OCI-LY7 (cell line): Measurements from ENCODE around the gene AKT3.

ENCODE experiments used
- CTCF ChIP-seq: fragments of 200-600 bp; sonication (generic); conservative IDR thresholded peaks from 2 replicates; pipeline ENCODE4 v1.5.1; 2014; ENCODE audit warnings: mild to moderate bottlenecking, antibody characterized with exemption, low read length, moderate library complexity, mixed read lengths
- EZH2phosphoT487 ChIP-seq: fragments of 200-600 bp; sonication (generic); IDR thresholded peaks from 2 replicates; pipeline ENCODE4 v1.6.1; 2018; ENCODE audit warnings: low read depth, borderline replicate concordance, mild to moderate bottlenecking, mixed run types, antibody characterized with exemption, low read length, moderate library complexity, mixed read lengths

GRCh38 chr1:243667591-243667990 is 182.5 kb downstream of the AKT3 start:
- TF ChIP-seq CTCF (no peak), EZH2phosphoT487 (no peak)
